Measurements from ENCODE around the gene LIPC. TPM values are rescaled to one million over a fixed set of nuclear protein-coding genes. Genes with fewer than 3 reads are reported as not detected.

Gene LIPC
- total and polyA plus RNA-seq, 2 donors (not counting 3 experiments of a cell fraction or from before 2014, with no cell fraction given): not detected

DNA sequence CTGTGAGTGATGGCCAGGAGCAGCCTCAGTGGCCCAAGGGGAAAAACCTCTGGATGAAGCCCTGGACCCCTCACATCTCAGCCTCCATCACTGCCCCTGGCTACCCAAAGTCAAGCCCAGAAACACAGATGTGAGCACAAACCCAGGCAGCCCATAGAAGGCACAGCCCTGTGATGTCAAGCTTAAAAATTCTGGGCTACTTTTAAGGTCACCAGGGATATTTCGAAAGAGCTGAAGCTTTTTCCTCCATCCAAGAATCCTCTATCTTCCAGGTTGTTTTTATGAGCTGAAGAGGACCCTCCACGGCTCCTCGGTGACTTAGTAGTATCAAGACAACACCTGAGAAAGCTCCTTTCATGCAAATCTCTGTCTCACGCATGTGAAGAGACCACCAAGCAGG lies 11.5 kb downstream of the LIPC start:
- Histone ChIP-seq H3K27me3 (ENCODE audit: control insufficient read depth in 2 of 2, insufficient read depth in 2 of 2, low read length in 2 of 2) (no peaks in the 10 kb centered on the region), H3K36me3 (ENCODE audit: control insufficient read depth in 2 of 2, extremely low read depth in 1 of 2, insufficient read depth in 2 of 2, low read length in 2 of 2) (no peaks in the 10 kb centered on the region), H4K20me1 (replicated peaks; ENCODE audit: control insufficient read depth, extremely low read depth, insufficient read depth, low read length) (no peaks in the 10 kb centered on the region), H3K9me3 (replicated peaks; ENCODE audit: control insufficient read depth, insufficient read depth, low read length) (no peaks in the 10 kb centered on the region), H3K4me2 (ENCODE audit: insufficient read depth, low read length) (no peak overlapping the region), H3K4me1 (ENCODE audit: control insufficient read depth, extremely low read depth, insufficient read depth, low read length) (peaks cover 32% of the 10 kb centered on the region), H3K79me2 (ENCODE audit: control insufficient read depth, insufficient read depth, low read length) (no peaks in the 10 kb centered on the region), H3K27ac (ENCODE audit: insufficient read depth, low read depth, low read length) (no peak overlapping the region), H3K4me3 (replicated peaks in 1 of 3; ENCODE audit: insufficient read depth in 1 of 3, low read depth in 1 of 3, low read length in 3 of 3) (no peak overlapping the region), H3K9ac (replicated peaks; ENCODE audit: extremely low read depth, insufficient read depth, low read length) (no peak overlapping the region), H2AFZ (ENCODE audit: low read depth, low read length) (no peak overlapping the region), H3K9me1 (replicated peaks; ENCODE audit: control insufficient read depth, extremely low read depth, insufficient read depth, low read length) (no peaks in the 10 kb centered on the region)
- intact Hi-C loops (cut with micrococcal nuclease) (no loop called here), dilution Hi-C loops (cut with MboI; ENCODE audit: extremely low pct_ligation_motif_present, low sequenced_read_pairs) (no loop called here)
- no peak for FAIRE-seq
- POLR2A ChIA-PET: no interaction called here
- no peak for DNase-seq (ENCODE audit: low read depth, low spot score)
- no TSS peak for BruUV-seq (replicated peaks)
- CTCF ChIA-PET: no interaction called here
- TF ChIP-seq, protein P1, sequence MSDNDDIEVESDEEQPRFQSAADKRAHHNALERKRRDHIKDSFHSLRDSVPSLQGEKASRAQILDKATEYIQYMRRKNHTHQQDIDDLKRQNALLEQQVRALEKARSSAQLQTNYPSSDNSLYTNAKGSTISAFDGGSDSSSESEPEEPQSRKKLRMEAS (IDR thresholded peaks at IDR 0.05; ENCODE audit: insufficient read depth, insufficient read length): no peak
- TF ChIP-seq JUN (IDR thresholded peaks at IDR 0.05; ENCODE audit: borderline replicate concordance, insufficient read depth, insufficient read length, low read depth): no peak
- TF ChIP-seq POLR2A (IDR thresholded peaks at IDR 0.05; ENCODE audit: low read depth, low read length): no peak
- no peak for TF ChIP-seq EZH2 (IDR thresholded peaks at IDR 0.05; ENCODE audit: borderline replicate concordance, low read depth, low read length, severe bottlenecking)
- no peak for TF ChIP-seq MYC (IDR thresholded peaks at IDR 0.05; ENCODE audit: low read depth, low read length)
- no peak for TF ChIP-seq GATA2 (IDR thresholded peaks at IDR 0.05; ENCODE audit: insufficient read depth, insufficient read length, low read depth, low read length)
- no peak for TF ChIP-seq POLR2AphosphoS5 (IDR thresholded peaks at IDR 0.05; ENCODE audit: insufficient read depth, low read depth, low read length)
- TF ChIP-seq FOS (IDR thresholded peaks at IDR 0.05; ENCODE audit: borderline replicate concordance, insufficient read depth, low read length): no peak
- TF ChIP-seq CTCF (IDR thresholded peaks at IDR 0.05; ENCODE audit: extremely low read depth in 1 of 2, insufficient read depth in 1 of 2, low read depth in 1 of 2, low read length in 2 of 2): no peak

Data from endothelial cell of umbilical vein (primary cell).